ENCODE results near the gene PRAMEF17.

GRCh38 chr1:13407811-13408210 lies 18.4 kb downstream of the PRAMEF17 start:
- TF ChIP-seq EZH2 (IDR thresholded peaks at IDR 0.05) (no peak), FOXP2 (optimal IDR thresholded peaks at IDR 0.05; ENCODE audit: control extremely low read depth, extremely low read length, insufficient read depth) (no peak), POLR2AphosphoS5 (IDR thresholded peaks at IDR 0.05; ENCODE audit: borderline replicate concordance, low read depth, low read length) (no peak)

Data from SK-N-MC (cell line).